ENCODE data around the gene MT1H. TPM values are rescaled to one million over a fixed set of nuclear protein-coding genes. Genes with fewer than 3 reads are reported as not detected.

MT1H gene
- total RNA-seq, 1 experiment from 2014 or later: not detected

DNA sequence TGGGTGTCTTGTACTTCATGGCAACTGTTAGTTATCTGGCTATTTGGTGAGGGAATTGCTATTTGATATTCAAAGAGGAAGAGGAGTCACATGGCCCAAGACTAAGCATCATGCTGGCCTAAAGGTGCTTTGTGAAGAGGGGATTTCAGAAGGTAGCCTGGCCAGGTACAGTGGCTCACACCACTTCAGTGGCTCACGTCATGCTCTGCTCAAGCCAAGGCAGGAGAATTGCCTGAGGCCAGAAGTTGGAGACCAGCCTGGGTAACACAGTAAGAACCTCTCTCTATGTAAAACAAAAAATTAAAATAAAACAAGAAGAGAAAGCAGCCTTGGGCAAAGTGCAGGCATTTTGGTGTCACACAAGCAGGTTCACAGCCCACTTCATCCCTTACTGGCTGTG, 24.3 kb upstream of the MT1H start:
- ChIA-PET POLR2A (interaction anchor here (1.3 to 2.5 kb wide), 4 partner anchors 17 to 39 kb away, joined by 3 to 9 read pairs (median 4); partner anchors contain the start of gene MT1E), CTCF (interaction anchor here (0.7 kb wide), 1 partner anchor 132 kb away, joined by 4 read pairs; no protein-coding TSS in a partner anchor)
- DNase-seq (ENCODE audit: unreplicated experiment): no peak
- Mint-ChIP-seq H3K27me3 (ENCODE audit: insufficient read depth, unreplicated experiment) (no peaks in the 10 kb centered on the region), H3K36me3 (ENCODE audit: insufficient read depth, unreplicated experiment) (no peaks in the 10 kb centered on the region), H3K4me1 (ENCODE audit: insufficient read depth, unreplicated experiment) (peaks cover 3% of the 10 kb centered on the region), H3K9me3 (ENCODE audit: unreplicated experiment) (no peaks in the 10 kb centered on the region), H3K4me3 (ENCODE audit: unreplicated experiment) (no peak overlapping the region), H3K27ac (ENCODE audit: low read depth, unreplicated experiment) (no peak overlapping the region)
- BruUV-seq (replicated peaks): no TSS peak
- intact Hi-C loops (cut with micrococcal nuclease): no loop called here
- TF ChIP-seq, protein P1, sequence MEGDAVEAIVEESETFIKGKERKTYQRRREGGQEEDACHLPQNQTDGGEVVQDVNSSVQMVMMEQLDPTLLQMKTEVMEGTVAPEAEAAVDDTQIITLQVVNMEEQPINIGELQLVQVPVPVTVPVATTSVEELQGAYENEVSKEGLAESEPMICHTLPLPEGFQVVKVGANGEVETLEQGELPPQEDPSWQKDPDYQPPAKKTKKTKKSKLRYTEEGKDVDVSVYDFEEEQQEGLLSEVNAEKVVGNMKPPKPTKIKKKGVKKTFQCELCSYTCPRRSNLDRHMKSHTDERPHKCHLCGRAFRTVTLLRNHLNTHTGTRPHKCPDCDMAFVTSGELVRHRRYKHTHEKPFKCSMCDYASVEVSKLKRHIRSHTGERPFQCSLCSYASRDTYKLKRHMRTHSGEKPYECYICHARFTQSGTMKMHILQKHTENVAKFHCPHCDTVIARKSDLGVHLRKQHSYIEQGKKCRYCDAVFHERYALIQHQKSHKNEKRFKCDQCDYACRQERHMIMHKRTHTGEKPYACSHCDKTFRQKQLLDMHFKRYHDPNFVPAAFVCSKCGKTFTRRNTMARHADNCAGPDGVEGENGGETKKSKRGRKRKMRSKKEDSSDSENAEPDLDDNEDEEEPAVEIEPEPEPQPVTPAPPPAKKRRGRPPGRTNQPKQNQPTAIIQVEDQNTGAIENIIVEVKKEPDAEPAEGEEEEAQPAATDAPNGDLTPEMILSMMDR (IDR thresholded peaks at IDR 0.05; ENCODE audit: unreplicated experiment): no peak

DNA sequence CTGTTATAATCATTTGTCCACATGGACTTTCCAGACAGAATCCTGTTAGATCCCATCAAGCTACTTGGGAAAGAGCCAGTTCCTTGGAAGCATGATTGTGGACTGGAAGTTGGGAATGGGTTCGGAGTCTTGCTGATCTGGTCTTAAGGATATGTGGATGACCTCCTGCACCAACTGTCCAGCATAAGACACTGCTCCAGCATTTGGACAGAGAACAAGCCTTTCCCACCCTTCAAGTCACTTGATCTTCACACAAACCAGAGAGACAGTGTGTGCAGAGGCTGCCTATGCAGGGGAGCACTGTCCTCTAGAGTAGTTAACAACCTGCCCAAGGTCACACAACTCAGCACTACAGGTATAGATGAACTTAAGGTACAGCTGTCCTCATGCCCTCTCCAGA, 23.8 kb upstream of the MT1H start:
- no peak overlapping the region for H3K4me3 Mint-ChIP-seq (ENCODE audit: unreplicated experiment)
- BruUV-seq (replicated peaks): no TSS peak
- no peaks in the 10 kb centered on the region for H3K36me3 Mint-ChIP-seq (ENCODE audit: insufficient read depth, unreplicated experiment)
- intact Hi-C loops (cut with micrococcal nuclease): no loop called here
- no peak overlapping the region for H3K27ac Mint-ChIP-seq (ENCODE audit: low read depth, unreplicated experiment)
- no peaks in the 10 kb centered on the region for H3K9me3 Mint-ChIP-seq (ENCODE audit: unreplicated experiment)
- ChIA-PET CTCF (interaction anchor here (0.6 to 0.7 kb wide), 2 partner anchors 55 to 132 kb away, joined by 3 to 4 read pairs; no protein-coding TSS in a partner anchor), POLR2A (interaction anchor here (1.3 to 2.5 kb wide), 3 partner anchors 20 to 39 kb away, joined by 3 to 9 read pairs (median 4); partner anchors contain the start of gene MT1E)
- peaks cover 3% of the 10 kb centered on the region for H3K4me1 Mint-ChIP-seq (ENCODE audit: insufficient read depth, unreplicated experiment)
- H3K27me3 Mint-ChIP-seq (ENCODE audit: insufficient read depth, unreplicated experiment): no peaks in the 10 kb centered on the region
- no peak for DNase-seq (ENCODE audit: unreplicated experiment)
- TF ChIP-seq, protein P1 (IDR thresholded peaks at IDR 0.05; ENCODE audit: unreplicated experiment): no peak

DNA sequence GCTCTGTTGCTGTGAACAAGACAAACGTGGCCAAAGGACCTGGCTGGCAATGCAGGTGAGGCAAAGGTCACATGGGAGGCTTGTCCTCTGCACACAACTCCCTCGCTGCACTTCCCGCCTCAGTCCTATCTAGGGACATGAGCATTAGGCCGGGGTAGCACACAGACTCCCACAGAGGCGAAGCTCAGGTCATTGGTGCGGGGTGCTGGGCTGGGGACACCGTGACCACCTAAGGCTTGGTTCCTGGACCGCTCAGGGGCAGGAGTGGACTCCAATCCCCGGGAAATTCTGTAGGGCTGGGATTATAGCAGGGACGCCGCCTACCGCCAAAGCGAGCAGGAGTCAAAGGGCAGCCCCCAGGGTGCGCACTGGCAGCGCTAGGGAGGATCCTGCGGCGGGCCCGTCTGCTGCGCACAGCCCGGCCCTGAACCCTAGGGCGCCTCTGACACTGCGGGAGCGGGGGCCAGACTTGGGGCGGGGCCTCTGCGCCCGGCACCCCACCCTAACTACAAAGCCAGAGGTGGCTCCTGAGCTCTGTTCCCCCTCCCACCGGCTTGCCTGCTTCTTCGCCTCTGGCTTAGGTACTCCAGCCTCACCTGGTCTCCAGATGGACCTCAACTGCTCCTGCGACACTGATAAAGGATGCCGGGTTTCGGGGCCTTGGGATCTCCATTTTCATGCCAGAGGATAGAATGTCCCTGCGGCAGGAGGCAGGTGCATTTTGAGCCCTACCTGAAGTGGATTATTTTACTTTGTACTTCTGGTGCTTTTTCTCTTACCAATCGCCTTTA, 21.8 kb upstream of the MT1H start:
- no TSS peak for BruUV-seq (replicated peaks)
- Mint-ChIP-seq H3K27ac (ENCODE audit: low read depth, unreplicated experiment) (no peak overlapping the region), H3K36me3 (ENCODE audit: insufficient read depth, unreplicated experiment) (no peaks in the 10 kb centered on the region), H3K4me1 (ENCODE audit: insufficient read depth, unreplicated experiment) (peaks cover under 1% of the 10 kb centered on the region), H3K9me3 (ENCODE audit: unreplicated experiment) (no peaks in the 10 kb centered on the region), H3K4me3 (ENCODE audit: unreplicated experiment) (no peak overlapping the region), H3K27me3 (ENCODE audit: insufficient read depth, unreplicated experiment) (no peaks in the 10 kb centered on the region)
- no peak for DNase-seq (ENCODE audit: unreplicated experiment)
- POLR2A ChIA-PET: interaction anchor here (0.7 to 2.5 kb wide), 3 partner anchors 14 to 39 kb away, joined by 4 to 9 read pairs (median 4); partner anchors contain the start of genes MT1E and MT2A
- CTCF ChIA-PET: no interaction called here
- intact Hi-C loops (cut with micrococcal nuclease): no loop called here
- TF ChIP-seq, protein P1 (IDR thresholded peaks at IDR 0.05; ENCODE audit: unreplicated experiment): no peak

DNA sequence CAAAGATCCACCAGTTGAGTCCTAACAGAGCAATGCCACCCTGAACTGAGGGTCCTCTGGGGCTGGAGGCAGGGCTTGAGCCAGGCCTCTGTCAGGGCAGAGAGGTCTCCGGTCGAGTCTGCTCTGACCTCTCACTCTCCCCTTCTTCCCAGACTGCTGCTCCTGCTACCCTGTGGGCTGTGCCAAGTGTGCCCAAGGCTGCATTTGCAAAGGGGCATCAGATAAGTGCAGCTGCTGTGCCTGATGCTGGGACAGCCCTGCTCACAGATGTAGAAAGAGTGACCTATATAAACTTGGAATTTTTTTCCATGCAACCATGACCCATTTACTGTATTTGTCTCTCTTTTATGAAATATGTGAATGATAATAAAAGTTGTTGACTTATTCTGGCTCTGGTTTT, 20.3 kb upstream of the MT1H start:
- TF ChIP-seq, protein P1 (IDR thresholded peaks at IDR 0.05; ENCODE audit: unreplicated experiment): no peak
- DNase-seq (ENCODE audit: unreplicated experiment): no peak
- Mint-ChIP-seq H3K4me1 (ENCODE audit: insufficient read depth, unreplicated experiment) (peaks cover 5% of the 10 kb centered on the region), H3K36me3 (ENCODE audit: insufficient read depth, unreplicated experiment) (peaks cover 1% of the 10 kb centered on the region), H3K4me3 (ENCODE audit: unreplicated experiment) (no peak overlapping the region), H3K9me3 (ENCODE audit: unreplicated experiment) (no peaks in the 10 kb centered on the region), H3K27me3 (ENCODE audit: insufficient read depth, unreplicated experiment) (no peaks in the 10 kb centered on the region), H3K27ac (ENCODE audit: low read depth, unreplicated experiment) (no peak overlapping the region)
- ChIA-PET CTCF (interaction anchor here (0.6 kb wide), 1 partner anchor 127 kb away, joined by 4 read pairs; no protein-coding TSS in a partner anchor), POLR2A (interaction anchor here (0.7 to 1.7 kb wide), 10 partner anchors 8 to 53 kb away, joined by 3 to 7 read pairs (median 5); partner anchors contain the start of genes MT1E, MT1F and MT2A)
- intact Hi-C loops (cut with micrococcal nuclease): no loop called here
- BruUV-seq (replicated peaks): no TSS peak

Data from MCF 10A (cell line).